ENCODE results near the gene WDR49. TPM values are rescaled to one million over a fixed set of nuclear protein-coding genes. Genes with fewer than 3 reads are reported as not detected.

The WDR49 gene
- total RNA-seq, 2 donors from 2014 or later, result 0.93 to 1.6 TPM

GRCh38 chr3:167656821-167657220, 3.1 kb upstream of the WDR49 start:
- 89% methylated on average over 1 of the region's 1 CpG; no CpG with 5 or more reads in 1 of the 2 experiments for WGBS, 2 experiments (ENCODE audit: insufficient coverage in 1 of 2, insufficient read length in 1 of 2)
- Histone ChIP-seq H3K36me3 (ENCODE audit: control insufficient read depth, insufficient read depth, low read length) (no peaks in the 10 kb centered on the region), H3K4me1 (ENCODE audit: control insufficient read depth, insufficient read depth, low read length) (peaks cover 4% of the 10 kb centered on the region), H3K9me3 (ENCODE audit: control insufficient read depth, low read length) (no peaks in the 10 kb centered on the region), H3K4me3 (ENCODE audit: low read length) (no peak overlapping the region), H3K9ac (ENCODE audit: extremely low read depth, low read length, poor library complexity, severe bottlenecking) (no peak overlapping the region), H3K27me3 (ENCODE audit: control insufficient read depth, insufficient read depth, low read length, poor library complexity, severe bottlenecking) (no peaks in the 10 kb centered on the region), H3K27ac (ENCODE audit: low read depth, low read length) (no peak overlapping the region)
- no peak for DNase-seq
- Mint-ChIP-seq H3K27ac (no peak overlapping the region), H3K27me3 (ENCODE audit: insufficient read depth) (no peaks in the 10 kb centered on the region), H3K4me1 (peaks cover 16% of the 10 kb centered on the region), H3K9me3 (no peaks in the 10 kb centered on the region), H3K36me3 (ENCODE audit: low read depth) (no peaks in the 10 kb centered on the region), H3K4me3 (no peak overlapping the region)
- TF ChIP-seq, protein P1, sequence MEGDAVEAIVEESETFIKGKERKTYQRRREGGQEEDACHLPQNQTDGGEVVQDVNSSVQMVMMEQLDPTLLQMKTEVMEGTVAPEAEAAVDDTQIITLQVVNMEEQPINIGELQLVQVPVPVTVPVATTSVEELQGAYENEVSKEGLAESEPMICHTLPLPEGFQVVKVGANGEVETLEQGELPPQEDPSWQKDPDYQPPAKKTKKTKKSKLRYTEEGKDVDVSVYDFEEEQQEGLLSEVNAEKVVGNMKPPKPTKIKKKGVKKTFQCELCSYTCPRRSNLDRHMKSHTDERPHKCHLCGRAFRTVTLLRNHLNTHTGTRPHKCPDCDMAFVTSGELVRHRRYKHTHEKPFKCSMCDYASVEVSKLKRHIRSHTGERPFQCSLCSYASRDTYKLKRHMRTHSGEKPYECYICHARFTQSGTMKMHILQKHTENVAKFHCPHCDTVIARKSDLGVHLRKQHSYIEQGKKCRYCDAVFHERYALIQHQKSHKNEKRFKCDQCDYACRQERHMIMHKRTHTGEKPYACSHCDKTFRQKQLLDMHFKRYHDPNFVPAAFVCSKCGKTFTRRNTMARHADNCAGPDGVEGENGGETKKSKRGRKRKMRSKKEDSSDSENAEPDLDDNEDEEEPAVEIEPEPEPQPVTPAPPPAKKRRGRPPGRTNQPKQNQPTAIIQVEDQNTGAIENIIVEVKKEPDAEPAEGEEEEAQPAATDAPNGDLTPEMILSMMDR (conservative IDR thresholded peaks at IDR 0.05), result no peak

DNA sequence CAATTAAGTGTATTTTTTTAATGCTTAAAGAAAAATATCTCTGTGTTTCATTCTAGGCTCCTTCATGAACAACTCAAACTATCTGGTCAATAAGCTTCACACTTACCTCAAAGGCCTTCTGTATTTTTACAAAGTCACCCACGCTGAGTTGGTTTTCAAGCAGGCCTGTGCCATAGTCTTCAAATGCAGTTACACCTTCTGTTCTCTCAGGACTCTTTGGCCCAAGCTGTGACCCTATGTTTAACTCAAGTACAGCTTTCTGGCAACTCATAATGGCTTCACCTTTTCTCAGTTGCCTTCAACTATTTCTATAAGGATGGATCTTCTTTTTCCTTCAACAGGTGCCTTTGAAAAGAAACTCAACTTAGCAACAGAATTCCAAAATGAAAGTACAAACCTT, 587 bp downstream of the WDR49 start:
- H3K27me3 Mint-ChIP-seq (ENCODE audit: insufficient read depth), result no peaks in the 10 kb centered on the region
- H3K4me3 Mint-ChIP-seq, result no peak overlapping the region
- no peaks in the 10 kb centered on the region for H3K9me3 ChIP-seq (ENCODE audit: control insufficient read depth, low read length)
- H3K9ac ChIP-seq (ENCODE audit: extremely low read depth, low read length, poor library complexity, severe bottlenecking), result no peak overlapping the region
- no peaks in the 10 kb centered on the region for H3K36me3 Mint-ChIP-seq (ENCODE audit: low read depth)
- peaks cover 3% of the 10 kb centered on the region for H3K4me1 ChIP-seq (ENCODE audit: control insufficient read depth, insufficient read depth, low read length)
- H3K27ac Mint-ChIP-seq, result peak overlapping the region; percentile 79
- H3K4me1 Mint-ChIP-seq, result peaks cover 16% of the 10 kb centered on the region
- H3K36me3 ChIP-seq (ENCODE audit: control insufficient read depth, insufficient read depth, low read length), result no peaks in the 10 kb centered on the region
- no peaks in the 10 kb centered on the region for H3K27me3 ChIP-seq (ENCODE audit: control insufficient read depth, insufficient read depth, low read length, poor library complexity, severe bottlenecking)
- no peaks in the 10 kb centered on the region for H3K9me3 Mint-ChIP-seq
- DNase-seq, result no peak
- TF ChIP-seq, protein P1 (conservative IDR thresholded peaks at IDR 0.05), result no peak
- peak overlapping the region; percentile 71 for H3K27ac ChIP-seq (ENCODE audit: low read depth, low read length)
- no peak overlapping the region for H3K4me3 ChIP-seq (ENCODE audit: low read length)
- 73 to 91% methylated on average over 1 of the region's 1 CpG for WGBS, 2 experiments (ENCODE audit: insufficient coverage in 1 of 2, insufficient read length in 1 of 2)

DNA sequence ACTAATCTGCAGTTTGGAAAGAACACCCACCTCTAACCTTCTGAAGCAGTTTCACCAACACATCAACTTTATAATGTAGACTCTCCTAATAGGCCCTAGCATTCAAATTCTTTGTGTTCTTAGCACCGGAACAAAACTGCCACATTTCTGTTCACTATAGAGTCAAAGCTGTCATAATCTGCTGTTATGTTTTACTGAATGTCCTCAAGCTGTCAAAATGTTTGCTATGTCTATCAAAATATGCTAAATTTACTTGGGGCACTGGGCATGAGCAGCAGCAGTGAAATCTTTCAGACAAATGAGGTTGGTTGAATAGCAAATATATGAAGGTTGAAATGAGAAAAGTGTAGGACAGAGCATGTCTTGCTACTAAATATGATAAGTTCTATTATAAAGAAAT, 1.9 kb downstream of the WDR49 start:
- Mint-ChIP-seq H3K4me3 (no peak overlapping the region), H3K4me1 (peaks cover 7% of the 10 kb centered on the region), H3K36me3 (ENCODE audit: low read depth) (no peaks in the 10 kb centered on the region), H3K27ac (no peak overlapping the region), H3K9me3 (no peaks in the 10 kb centered on the region), H3K27me3 (ENCODE audit: insufficient read depth) (no peaks in the 10 kb centered on the region)
- H3K9ac ChIP-seq (ENCODE audit: extremely low read depth, low read length, poor library complexity, severe bottlenecking), result no peak overlapping the region
- no peaks in the 10 kb centered on the region for H3K4me1 ChIP-seq (ENCODE audit: control insufficient read depth, insufficient read depth, low read length)
- no peaks in the 10 kb centered on the region for H3K9me3 ChIP-seq (ENCODE audit: control insufficient read depth, low read length)
- TF ChIP-seq, protein P1 (conservative IDR thresholded peaks at IDR 0.05), result no peak
- WGBS, 2 experiments (ENCODE audit: insufficient coverage in 1 of 2, insufficient read length in 1 of 2), result 91 to 100% methylated on average over 1 of the region's 1 CpG
- H3K4me3 ChIP-seq (ENCODE audit: low read length), result no peak overlapping the region
- H3K27me3 ChIP-seq (ENCODE audit: control insufficient read depth, insufficient read depth, low read length, poor library complexity, severe bottlenecking), result no peaks in the 10 kb centered on the region
- DNase-seq, result no peak
- H3K27ac ChIP-seq (ENCODE audit: low read depth, low read length), result no peak overlapping the region
- H3K36me3 ChIP-seq (ENCODE audit: control insufficient read depth, insufficient read depth, low read length), result no peaks in the 10 kb centered on the region

Data from endodermal cell (in vitro differentiated cells).